ENCODE data around the gene CEP104. TPM values are rescaled to one million over a fixed set of nuclear protein-coding genes. Genes with fewer than 3 reads are reported as not detected.

CEP104 gene
- 18.3 and 26.9 TPM in 2 replicates for total RNA-seq

DNA sequence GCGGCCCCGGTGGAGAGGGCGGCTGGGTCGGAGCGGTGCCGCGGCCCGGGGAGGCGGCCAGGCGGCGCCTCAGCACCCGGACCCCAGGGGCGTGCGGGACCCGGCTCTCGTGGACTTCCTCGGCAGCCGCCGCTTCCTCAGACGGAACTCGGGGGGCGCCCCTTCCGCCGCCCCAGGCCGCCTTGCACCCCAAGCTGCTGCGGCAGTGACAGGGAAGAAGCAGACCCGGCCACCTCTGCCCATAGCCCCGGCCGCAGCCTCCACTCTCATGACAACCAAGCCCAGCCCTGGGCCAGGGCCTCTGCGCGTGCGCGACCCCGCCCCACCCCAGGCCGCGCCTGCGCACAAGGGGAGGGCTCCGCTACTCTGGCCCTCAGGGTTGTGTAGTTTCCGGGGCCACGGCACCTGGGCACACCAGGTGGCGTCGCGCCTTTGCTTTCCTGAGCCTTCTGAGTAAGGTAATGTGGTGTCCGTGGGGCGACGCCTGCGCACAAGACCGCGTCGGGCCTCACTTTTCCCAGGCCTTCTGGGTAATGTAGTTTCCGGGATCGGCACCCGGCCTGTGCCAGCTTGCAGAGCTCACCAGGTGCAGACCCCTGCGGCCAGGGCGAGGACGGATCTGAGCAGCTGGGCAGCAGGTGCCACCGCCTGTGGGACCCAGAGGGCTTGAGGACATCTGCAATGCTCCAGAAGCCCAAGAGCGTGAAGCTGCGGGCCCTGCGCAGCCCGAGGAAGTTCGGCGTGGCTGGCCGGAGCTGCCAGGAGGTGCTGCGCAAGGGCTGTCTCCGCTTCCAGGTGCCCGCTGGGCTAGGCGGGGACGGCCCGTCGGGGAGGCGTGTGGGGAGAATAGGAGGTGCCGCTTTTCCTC is at the start of gene CEP104, which contains the start of gene DFFB:
TSS of gene CEP104 (minus strand) at position 289 of the 868 bp plus-strand sequence. CDS start 4,804 bp downstream, outside the sequence.
TSS of gene DFFB (plus strand) at position 554 of the 868 bp plus-strand sequence. CDS start at position 682, 128 bp downstream.

DNA sequence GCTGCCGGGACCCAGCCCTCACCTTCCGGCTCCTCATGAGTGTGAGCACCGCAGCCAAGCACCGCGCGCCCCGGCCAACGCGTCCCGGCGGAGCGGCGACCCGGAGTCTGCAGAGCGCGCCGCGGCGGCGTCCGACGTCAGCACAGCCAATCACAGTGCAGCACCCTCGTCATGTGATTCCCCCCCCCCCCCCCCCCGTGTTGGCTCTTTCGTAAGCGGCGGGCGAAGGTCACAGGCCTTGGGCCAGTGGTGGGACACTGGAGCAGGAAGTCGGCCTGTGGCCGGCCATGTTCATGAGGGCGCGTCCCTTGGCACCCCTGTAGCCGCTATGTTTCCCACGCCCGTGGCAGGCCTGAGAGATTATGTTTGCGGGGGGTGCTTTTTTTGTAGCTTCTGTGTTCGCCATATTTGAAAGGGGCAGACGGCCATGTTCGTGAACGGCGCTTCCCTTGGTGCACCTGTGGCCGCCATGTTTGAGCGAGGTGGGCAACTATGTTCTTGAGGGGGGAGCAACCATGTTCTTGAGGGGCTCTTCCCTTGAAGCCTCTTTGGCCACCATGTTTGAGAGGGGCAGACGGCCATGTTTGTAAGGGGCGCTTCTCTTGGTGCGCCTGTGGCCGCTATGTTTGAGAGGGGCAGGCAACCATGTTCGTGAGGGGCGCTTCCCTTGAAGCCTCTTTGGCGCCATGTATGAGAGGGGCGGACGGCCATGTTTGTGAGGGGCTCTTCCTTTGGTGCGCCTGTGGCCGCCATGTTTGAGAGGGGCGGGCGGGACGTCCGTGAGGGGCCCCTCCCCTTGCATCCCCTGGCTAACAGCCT is 43.3 kb upstream of the CEP104 start, which contains the start of gene C1orf174:
TSS of gene C1orf174 (minus strand) at position 123 of the 819 bp plus-strand sequence. CDS start at position 37, 86 bp downstream.

DNA sequence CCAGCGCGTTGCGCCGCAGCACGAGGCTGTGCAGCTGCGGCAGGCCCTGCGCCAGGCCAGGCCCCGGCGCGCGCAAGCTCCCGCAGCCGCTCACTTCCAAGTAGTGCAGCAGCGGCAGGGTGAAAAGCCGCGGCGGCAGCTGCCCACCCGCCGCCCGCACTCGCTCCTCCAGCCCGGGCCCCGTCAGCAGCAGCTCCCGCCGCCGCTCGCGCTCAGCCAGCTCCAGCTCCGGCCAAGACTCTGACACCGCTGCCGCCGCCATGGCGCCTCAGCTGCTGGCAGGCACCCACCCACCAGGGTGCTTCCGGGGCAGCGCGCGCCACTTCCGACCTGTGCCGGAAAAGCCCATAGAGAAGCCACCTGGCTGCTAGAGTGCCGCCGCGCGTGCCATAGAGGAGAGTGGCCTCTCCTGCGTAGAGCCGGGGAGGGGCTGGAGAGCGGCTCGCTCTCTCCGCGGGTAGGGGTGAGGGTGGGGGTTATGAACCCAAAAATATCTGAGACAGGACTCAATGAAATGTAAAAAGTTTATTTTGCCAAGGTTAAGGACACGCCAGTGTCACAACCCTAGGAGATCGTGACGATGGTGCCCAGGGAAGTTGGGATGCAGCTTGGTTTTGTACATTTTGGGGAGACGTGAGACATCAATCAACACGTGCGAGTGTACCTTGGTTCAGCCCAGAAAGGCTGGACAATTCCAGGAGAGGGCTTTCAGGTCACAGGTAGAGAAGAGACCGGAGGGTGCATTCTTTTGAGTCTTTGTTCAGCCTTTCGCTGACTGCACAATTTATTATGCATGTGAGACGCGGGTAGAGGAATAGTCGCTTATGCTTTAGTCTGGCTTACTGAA is 60.6 kb downstream of the CEP104 start, which contains the start of gene LRRC47:
TSS of gene LRRC47 (minus strand) at position 284 of the 847 bp plus-strand sequence. CDS start at position 262, 22 bp downstream.

DNA sequence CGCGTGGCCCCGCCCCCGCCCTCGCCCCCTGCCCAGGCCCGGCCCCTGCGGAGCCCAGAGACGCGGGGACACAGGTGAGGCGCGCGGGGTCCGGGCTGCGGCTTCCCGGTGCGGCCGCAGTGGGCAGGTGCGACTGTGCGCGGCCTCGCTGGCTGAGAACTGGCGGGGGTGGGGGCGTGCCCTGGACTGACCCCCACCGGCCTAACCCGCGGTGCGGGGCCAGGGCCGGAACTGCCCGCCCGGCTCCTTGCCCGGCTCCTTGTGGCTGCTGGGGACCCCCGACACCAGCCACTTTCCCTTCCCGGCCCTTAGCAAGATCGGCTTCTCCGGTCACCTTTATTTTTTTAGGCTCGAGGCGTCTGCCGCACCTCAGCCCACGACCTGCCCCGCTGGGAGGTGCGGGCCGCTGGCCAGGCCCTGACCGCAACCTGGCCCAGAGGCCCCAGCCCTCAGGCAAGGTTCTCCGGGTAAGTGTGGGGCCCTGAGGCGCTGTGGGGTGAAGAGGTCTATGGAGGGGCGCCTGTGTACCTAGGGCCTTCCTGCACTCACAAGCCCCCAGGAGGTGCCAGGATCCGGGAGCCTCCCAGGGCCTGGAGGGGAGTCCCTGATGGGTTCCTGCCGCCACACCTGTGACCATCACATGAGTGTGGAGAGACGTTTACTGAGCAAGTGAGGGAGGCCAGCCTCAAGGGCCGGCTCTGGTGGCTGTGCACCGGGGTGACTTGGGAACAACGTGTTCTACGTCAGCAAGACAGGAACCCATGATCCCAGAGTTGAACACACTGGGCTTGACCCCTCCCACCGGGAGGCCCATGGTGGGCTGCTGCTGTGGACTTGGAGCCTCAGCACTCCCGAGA is 84.1 kb downstream of the CEP104 start, which contains the start of gene SMIM1:
TSS of gene SMIM1 (plus strand) at position 35 of the 857 bp plus-strand sequence. CDS start 2,625 bp downstream, outside the sequence.

Other genes starting within 250 kb of the CEP104 start
- gene MEGF6, start 245.7 kb downstream of the CEP104 start, total RNA-seq: 1.2 and 2.4 TPM in 2 replicates
- 15.2 and 19.9 TPM in 2 replicates for gene TPRG1L, start 232.2 kb downstream of the CEP104 start, total RNA-seq
- gene WRAP73, start 207.1 kb downstream of the CEP104 start, total RNA-seq: 14.2 and 39.6 TPM in 2 replicates
- 0.55 and 2.1 TPM in 2 replicates for gene TP73, start 204.7 kb downstream of the CEP104 start, total RNA-seq
- gene CCDC27, start 104.8 kb downstream of the CEP104 start, total RNA-seq: not detected in 2 replicates
- 11.9 TPM in 1 of 2 replicates, not detected in the other for gene SMIM1, start 84.5 kb downstream of the CEP104 start, total RNA-seq
- gene LRRC47, start 60.7 kb downstream of the CEP104 start, total RNA-seq: 32.7 and 35.5 TPM in 2 replicates
- gene DFFB, start 265 bp upstream of the CEP104 start, total RNA-seq: 5.6 and 6.4 TPM in 2 replicates
- 26.0 and 34.2 TPM in 2 replicates for gene C1orf174, start 43.1 kb upstream of the CEP104 start, total RNA-seq

All from hair follicular keratinocyte (primary cell).